Heart left ventricle (tissue), 16 donors: Measurements from ENCODE around the gene SCLY. TPM values are rescaled to one million over a fixed set of nuclear protein-coding genes. Genes with fewer than 3 reads are reported as not detected.
"Not testable (repeated sequence)": the region's sequence is repeated elsewhere in the genome, so short reads cannot be mapped to it uniquely, and the experiment has no call there.

ENCODE experiments used
- ATAC-seq, 4 donors: fragments of 200-7000 bp; cut with Tn5 transposase; one replicate each; pipeline ENCODE4 v1.9.1; 2020 to 2022; ENCODE audit warnings: moderate library complexity in 4 of 4, mild to moderate bottlenecking in 3 of 4, moderate number of reproducible peaks in 1 of 4
- DNase-seq, 5 donors: peaks; one replicate each; pipeline ENCODE4 v3.0.0-alpha.2; 2020
- H3K27ac ChIP-seq, 12 donors: fragments of 200-600 bp; sonication (generic) in 4 of 12; one replicate each; pipeline versions ENCODE4 v1.5.0 to v1.8.0; 2016 to 2022; ENCODE audit warnings: mild to moderate bottlenecking in 2 of 12
- H3K27me3 ChIP-seq, 9 donors: fragments of 200-600 bp; sonication (generic) in 2 of 9; one replicate each; pipeline versions ENCODE4 v1.5.1 to v1.8.0; 2016 to 2022; ENCODE audit warnings: mild to moderate bottlenecking in 3 of 9
- H3K36me3 ChIP-seq, 9 donors: fragments of 200-600 bp; sonication (generic) in 2 of 9; one replicate each; pipeline versions ENCODE4 v1.5.0 to v1.8.0; 2018 to 2022; ENCODE audit warnings: mild to moderate bottlenecking in 2 of 9
- H3K4me1 ChIP-seq, 12 donors: fragments of 200-600 bp; sonication (generic) in 4 of 12; one replicate each; pipeline versions ENCODE4 v1.5.0 to v1.8.0; 2016 to 2022; ENCODE audit warnings: mild to moderate bottlenecking in 3 of 12
- H3K4me3 ChIP-seq, 12 donors: fragments of 200-600 bp; sonication (generic) in 4 of 12; one replicate each; pipeline versions ENCODE4 v1.5.0 to v1.8.0; 2017 to 2022; ENCODE audit warnings: mild to moderate bottlenecking in 9 of 12, moderate library complexity in 4 of 12
- H3K9me3 ChIP-seq, 12 donors: fragments of 200-600 bp; sonication (generic) in 4 of 12; one replicate each; pipeline versions ENCODE4 v1.5.0 to v1.8.0; 2016 to 2022; ENCODE audit warnings: mild to moderate bottlenecking in 1 of 12
- POLR2A ChIP-seq, 2 donors: fragments of 450-650 bp; IDR thresholded peaks; one replicate each; pipeline ENCODE4 v1.6.1; 2017; ENCODE audit warnings: antibody characterized with exemption in 2 of 2, mild to moderate bottlenecking in 2 of 2, moderate library complexity in 2 of 2
- WGBS, 4 donors: extraction: QIAGEN DNeasy Blood & Tissue Kit in 2 of 4; methylation state at CpG; one replicate each; pipeline versions ENCODE4 v1.1.5 to v1.1.7; 2013 to 2018; 5-methylcytosine and 5-hydroxymethylcytosine counted together
- intact Hi-C, 10 donors: fragments of 100-400 bp; cut with DNase I; formaldehyde crosslinking; loops; one replicate each; pipeline versions ENCODE4 v1.11.1 to v1.14.2; 2022
- polyA plus RNA-seq, 2 donors: library from polyadenylated mRNA; stranded (reverse); fragments of 200-250 nt; gene quantifications; one replicate each; pipeline ENCODE4 v1.2.3, GENCODE V29; 2013
- total RNA-seq, 9 donors: library from RNA; depleted of rRNA in 2 of 9; stranded (reverse); fragments of >200 nt in 2 of 9; fragmentation: NEBNext Ultra II Directional in 3 of 9; extraction: Animal tissue kit (Norgen Biotek cat#: 25700) in 3 of 9; gene quantifications; one replicate each; pipeline versions ENCODE4 v1.1.0 to v1.2.4, GENCODE V29; 2016 to 2023
- TF ChIP-seq, protein P1 (sequence below), 12 donors: fragments of 200-600 bp; sonication (generic) in 4 of 12; IDR thresholded peaks; one replicate each; pipeline versions ENCODE4 v1.5.0 to v1.8.0; 2018 to 2022; ENCODE audit warnings: antibody characterized with exemption in 12 of 12, mild to moderate bottlenecking in 5 of 12
- donor health status: ischemic (EF 13 %, LVEDD 7.1; RV severe dilation, severe dysfunction).
- donor health status: healthy with polysubstance abuse.
- donor health status: DM: no; HTN: yes; CAD: no.
- donor health status: DM: no; HTN: no; CAD: no.
- donor health status: ischemic (EF 25% LVEDD 6.9; RV normal size, moderate dysfunction).
- donor health status: ischemic (EF 25% LVEDD 5.7; RV mildly dilated, moderate dysfunction).
- donor health status: healthy.
- donor health status: DM: yes; HTN: yes; CAD: no.
- donor health status: ischemic (EF 35%, LVEDD 5.7; RV mildly dilated, moderate dysfunction).
- donor health status: nonischemic (EF 11% LVEDD 7.7; RV severe dilation, severe dysfunction).
- donor health status: DM: yes; HTN: yes; CAD: no.
- donor health status: PGD.
- donor health status: ischemic (EF 29% LVEDD 5.4; RV normal size, mild dysfunction).
- donor health status: nonischemic (EF 23%, LVEDD 6.1; RV moderate dilation, normal function).

SCLY gene
- total and polyA plus RNA-seq, 11 donors = 6.9 to 21.2 (median 10.6) TPM

- TF ChIP-seq, protein P1, sequence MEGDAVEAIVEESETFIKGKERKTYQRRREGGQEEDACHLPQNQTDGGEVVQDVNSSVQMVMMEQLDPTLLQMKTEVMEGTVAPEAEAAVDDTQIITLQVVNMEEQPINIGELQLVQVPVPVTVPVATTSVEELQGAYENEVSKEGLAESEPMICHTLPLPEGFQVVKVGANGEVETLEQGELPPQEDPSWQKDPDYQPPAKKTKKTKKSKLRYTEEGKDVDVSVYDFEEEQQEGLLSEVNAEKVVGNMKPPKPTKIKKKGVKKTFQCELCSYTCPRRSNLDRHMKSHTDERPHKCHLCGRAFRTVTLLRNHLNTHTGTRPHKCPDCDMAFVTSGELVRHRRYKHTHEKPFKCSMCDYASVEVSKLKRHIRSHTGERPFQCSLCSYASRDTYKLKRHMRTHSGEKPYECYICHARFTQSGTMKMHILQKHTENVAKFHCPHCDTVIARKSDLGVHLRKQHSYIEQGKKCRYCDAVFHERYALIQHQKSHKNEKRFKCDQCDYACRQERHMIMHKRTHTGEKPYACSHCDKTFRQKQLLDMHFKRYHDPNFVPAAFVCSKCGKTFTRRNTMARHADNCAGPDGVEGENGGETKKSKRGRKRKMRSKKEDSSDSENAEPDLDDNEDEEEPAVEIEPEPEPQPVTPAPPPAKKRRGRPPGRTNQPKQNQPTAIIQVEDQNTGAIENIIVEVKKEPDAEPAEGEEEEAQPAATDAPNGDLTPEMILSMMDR (IDR thresholded peaks at IDR 0.05) = no peak
- TF ChIP-seq POLR2A (IDR thresholded peaks at IDR 0.05) = no peak
- no peaks in the 10 kb centered on the region for H3K9me3 ChIP-seq
- DNase-seq (no peak), ATAC-seq (no peak)
- no peak overlapping the region for H3K27ac ChIP-seq
- H3K4me3 ChIP-seq = no peak overlapping the region
- intact Hi-C loops = no loop called here
- no peaks in the 10 kb centered on the region for H3K4me1 ChIP-seq
- WGBS, 4 donors = 93 to 100% (median 97%) methylated on average over 4 of the region's 4 CpGs
- peaks cover 0 to 83% (median 75%) of the 10 kb centered on the region in 9 donors for H3K36me3 ChIP-seq
- no peaks in the 10 kb centered on the region for H3K27me3 ChIP-seq
Observed at GRCh38 chr2:238031751-238032150, 29.1 kb upstream of the SCLY start.

GRCh38 chr2:238032755-238033337 is 28.0 kb upstream of the SCLY start:
- WGBS, 4 donors = 51 to 69% (median 60%) methylated on average over 4 of the region's 4 CpGs
- no peak overlapping the region for H3K4me3 ChIP-seq
- no peaks in the 10 kb centered on the region for H3K4me1 ChIP-seq
- intact Hi-C loops = no loop called here
- DNase-seq = no peak
- peaks cover 0 to 83% (median 76%) of the 10 kb centered on the region in 9 donors for H3K36me3 ChIP-seq
- TF ChIP-seq, protein P1 (IDR thresholded peaks at IDR 0.05) = no peak
- no peak for TF ChIP-seq POLR2A (IDR thresholded peaks at IDR 0.05)
- no peak overlapping the region for H3K27ac ChIP-seq
- H3K27me3 ChIP-seq = no peaks in the 10 kb centered on the region
- H3K9me3 ChIP-seq = no peaks in the 10 kb centered on the region
- no peak for ATAC-seq

DNA sequence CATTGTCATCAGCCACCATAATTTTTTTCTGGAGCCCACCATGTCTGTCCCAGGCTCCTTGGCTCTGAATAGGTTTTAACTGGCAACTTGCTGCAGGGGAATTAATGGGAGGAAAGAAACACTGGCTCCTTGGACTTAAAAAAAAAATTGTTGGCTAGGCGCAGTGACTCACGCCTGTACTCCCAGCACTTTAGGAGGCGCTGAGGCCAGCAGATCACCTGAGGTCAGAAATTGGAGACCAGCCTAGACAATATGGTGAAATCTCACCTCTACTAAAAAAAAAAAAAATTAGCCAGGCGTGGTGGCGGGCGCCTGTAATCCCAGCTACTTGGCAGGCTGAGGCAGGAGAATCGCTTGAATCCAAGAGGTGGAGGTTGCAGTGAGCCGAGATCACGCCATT is 26.8 kb upstream of the SCLY start:
- H3K4me1 ChIP-seq, H3K9me3 ChIP-seq, H3K4me3 ChIP-seq, intact Hi-C loops, DNase-seq, H3K27ac ChIP-seq, H3K27me3 ChIP-seq, ATAC-seq: not testable (repeated sequence)
- H3K36me3 ChIP-seq = peaks cover 0 to 91% (median 81%) of the 10 kb centered on the region in 9 donors
- 98 to 99% (median 98%) methylated on average over 9 of the region's 9 CpGs for WGBS, 4 donors

DNA sequence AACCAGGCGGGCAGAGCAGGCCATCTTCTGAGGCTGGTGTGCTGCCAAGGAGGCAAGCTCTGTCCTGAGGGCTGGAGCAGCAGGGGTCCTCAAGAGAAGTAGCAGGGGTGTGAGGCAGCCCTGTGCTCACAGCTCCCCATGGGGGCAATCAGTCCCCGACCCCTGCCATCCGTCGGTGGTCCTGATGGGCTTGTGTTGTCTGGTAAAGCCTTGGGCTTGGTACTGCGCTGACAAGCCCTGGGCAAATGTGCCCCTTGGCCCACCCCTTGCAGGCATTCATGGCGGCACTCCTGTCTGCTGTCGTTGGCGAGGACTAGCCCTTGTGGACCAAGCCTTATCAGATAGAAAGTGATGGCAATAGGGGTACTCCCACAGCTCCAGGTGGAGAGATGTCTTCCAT is 22.6 kb upstream of the SCLY start:
- intact Hi-C loops = no loop called here
- H3K27ac ChIP-seq = no peak overlapping the region
- no peaks in the 10 kb centered on the region for H3K27me3 ChIP-seq
- no peak for TF ChIP-seq POLR2A (IDR thresholded peaks at IDR 0.05)
- TF ChIP-seq, protein P1 (IDR thresholded peaks at IDR 0.05) = no peak
- no peak overlapping the region for H3K4me3 ChIP-seq
- WGBS, 4 donors = 95 to 100% (median 98%) methylated on average over 7 to 8 of the region's 8 CpGs
- peak in 1 of 4 donors; percentile 12 for ATAC-seq
- H3K4me1 ChIP-seq = peaks cover 0 to 7% (median 0%) of the 10 kb centered on the region in 12 donors
- no peak for DNase-seq
- H3K36me3 ChIP-seq = peaks cover 0 to 95% (median 76%) of the 10 kb centered on the region in 9 donors
- H3K9me3 ChIP-seq = no peaks in the 10 kb centered on the region

- H3K4me1 ChIP-seq = peaks cover 0 to 7% (median 0%) of the 10 kb centered on the region in 12 donors
- no peak for DNase-seq
- no peaks in the 10 kb centered on the region for H3K9me3 ChIP-seq
- WGBS, 4 donors = 89 to 96% (median 91%) methylated on average over 6 of the region's 6 CpGs
- H3K27ac ChIP-seq = no peak overlapping the region
- H3K36me3 ChIP-seq = peaks cover 0 to 97% (median 78%) of the 10 kb centered on the region in 9 donors
- TF ChIP-seq, protein P1 (IDR thresholded peaks at IDR 0.05) = no peak
- no peak for TF ChIP-seq POLR2A (IDR thresholded peaks at IDR 0.05)
- H3K4me3 ChIP-seq = no peak overlapping the region
- H3K27me3 ChIP-seq = no peaks in the 10 kb centered on the region
- intact Hi-C loops = no loop called here
- ATAC-seq = no peak
Observed at GRCh38 chr2:238039151-238039550, 21.6 kb upstream of the SCLY start.
